COLO829 (cell line): ENCODE measurements around the gene PITX2.
A peak's percentile ranks its signal among the peaks of the same experiment; 100 is the strongest.

Experiments
- DNase-seq: peaks from one replicate; pipeline ENCODE4 v3.0.0; 2012; ENCODE audit warnings: low spot score

The PITX2 gene

DNA sequence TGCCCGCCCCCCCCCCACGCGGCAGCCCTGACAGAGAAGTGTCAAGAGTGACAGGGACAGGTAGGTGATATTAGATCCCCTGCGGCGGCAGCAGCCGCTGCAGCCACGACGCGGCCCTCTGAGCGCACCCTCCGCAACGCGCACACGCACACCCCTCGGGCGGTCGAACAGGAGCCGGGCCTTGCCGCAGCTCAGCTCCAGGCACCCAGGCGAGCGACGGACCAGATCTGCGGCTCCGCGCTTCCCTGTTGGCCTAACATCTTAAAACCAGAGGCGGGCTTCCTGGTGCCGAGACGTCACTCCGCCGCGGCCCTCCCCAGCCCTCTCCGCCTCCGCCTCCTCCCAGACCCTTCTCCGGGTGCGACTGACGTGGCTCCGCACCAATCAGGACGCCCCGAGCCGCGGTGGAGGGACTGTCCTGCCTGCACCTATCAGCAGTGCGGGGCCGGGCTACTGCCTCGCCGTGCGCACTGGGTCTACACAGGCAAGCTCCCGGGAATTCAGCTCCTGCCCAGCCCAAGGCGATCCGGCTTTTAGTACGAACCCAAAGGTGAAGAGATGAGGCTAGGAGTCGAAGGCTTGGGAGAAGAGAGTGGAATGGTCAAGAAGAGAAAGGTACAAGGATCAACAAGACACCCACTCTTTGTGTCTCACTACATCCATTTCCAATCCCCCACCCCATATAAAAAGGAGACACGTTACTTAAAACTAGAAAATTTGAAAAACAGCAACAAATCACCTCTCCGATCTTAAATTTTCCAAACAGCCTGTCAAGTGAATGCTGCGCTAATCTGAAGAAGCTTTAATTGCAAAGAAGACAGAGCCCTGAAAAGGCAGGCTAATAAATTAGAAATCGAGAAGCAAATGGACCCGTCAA lies at the start of gene PITX2:
Gene PITX2 (minus strand): TSS at position 237 of the 877 bp plus-strand sequence. CDS start 617 bp downstream, outside the sequence.
- peak; percentile 96 for DNase-seq

- peak; percentile 56 for DNase-seq
Measured at GRCh38 chr4:110671679-110672078, 48.8 kb upstream of the PITX2 start.

GRCh38 chr4:110669663-110670062 lies 46.8 kb upstream of the PITX2 start:
- no peak for DNase-seq

GRCh38 chr4:110668463-110669235 lies 45.8 kb upstream of the PITX2 start:
- DNase-seq: no peak

DNA sequence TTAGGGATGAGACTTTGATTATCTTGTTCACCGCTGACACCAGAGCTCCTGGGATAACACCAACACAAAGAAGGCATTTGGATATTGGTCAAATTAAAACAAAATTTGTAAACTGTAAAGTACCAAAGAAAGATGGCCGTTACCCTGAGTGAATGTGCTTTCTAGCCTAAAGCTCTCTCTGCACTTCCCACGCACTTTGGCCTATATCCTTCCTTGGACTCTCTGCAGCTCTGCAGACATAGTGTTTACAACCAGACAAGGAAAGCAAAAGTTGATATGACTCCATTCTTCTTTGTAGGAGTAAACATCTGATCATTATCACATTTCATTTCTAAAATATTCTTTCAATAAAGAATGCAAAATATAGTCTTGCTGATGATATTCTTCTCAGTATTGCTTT lies 44.8 kb upstream of the PITX2 start:
- no peak for DNase-seq

DNA sequence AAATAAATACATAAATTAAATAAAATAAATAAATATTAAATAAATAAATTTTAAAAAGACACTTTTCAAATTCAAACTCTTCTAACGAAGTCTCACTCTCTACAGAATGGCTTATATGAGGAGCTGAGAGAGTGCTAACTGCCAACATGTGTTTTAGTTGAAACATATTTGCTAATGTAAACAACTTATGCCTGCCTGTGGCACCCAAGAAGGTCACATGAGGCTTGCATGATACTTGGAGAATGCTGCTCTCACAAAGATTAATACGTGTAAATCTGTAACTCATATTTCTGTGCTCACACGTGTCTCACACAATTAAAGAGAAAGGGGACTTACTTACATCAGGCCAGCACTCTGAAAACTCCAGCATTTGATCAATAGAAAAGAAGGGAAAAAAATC lies 43.2 kb upstream of the PITX2 start:
- no peak for DNase-seq

DNA sequence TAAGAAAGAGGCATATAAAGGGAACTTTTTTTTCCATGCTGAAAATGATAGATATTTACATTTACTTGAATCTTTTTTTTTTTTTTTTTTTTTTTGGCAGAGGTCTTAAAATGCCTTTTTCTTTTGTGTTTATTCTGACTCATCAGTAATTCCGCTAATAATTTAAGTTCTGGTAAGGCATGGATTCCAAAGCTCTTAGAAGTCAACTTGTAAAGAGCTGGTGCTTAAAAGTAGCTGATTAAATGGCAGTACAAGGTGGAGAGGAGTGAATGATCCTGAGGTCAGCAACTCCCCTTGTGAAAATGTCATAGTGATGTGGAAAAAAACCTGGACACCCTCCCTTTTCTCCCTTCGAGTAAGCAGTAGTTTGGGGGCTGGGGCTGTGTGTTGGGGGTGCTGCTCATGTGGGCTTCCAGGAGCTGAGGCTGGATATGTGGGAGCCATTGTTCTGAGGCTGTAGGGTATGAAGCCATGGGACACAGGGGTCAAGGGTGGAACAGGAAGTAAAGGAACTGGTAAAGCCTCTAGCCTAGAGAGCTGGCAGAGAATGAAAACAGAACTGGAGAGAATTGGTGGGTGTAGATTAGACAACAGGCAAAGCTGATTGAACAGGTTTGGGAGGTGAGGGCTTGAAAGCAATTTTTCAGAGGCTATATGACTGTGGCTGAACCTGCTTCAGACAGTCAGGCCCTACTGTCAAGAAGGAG lies 41.0 kb upstream of the PITX2 start:
- peak; percentile 54 for DNase-seq

DNA sequence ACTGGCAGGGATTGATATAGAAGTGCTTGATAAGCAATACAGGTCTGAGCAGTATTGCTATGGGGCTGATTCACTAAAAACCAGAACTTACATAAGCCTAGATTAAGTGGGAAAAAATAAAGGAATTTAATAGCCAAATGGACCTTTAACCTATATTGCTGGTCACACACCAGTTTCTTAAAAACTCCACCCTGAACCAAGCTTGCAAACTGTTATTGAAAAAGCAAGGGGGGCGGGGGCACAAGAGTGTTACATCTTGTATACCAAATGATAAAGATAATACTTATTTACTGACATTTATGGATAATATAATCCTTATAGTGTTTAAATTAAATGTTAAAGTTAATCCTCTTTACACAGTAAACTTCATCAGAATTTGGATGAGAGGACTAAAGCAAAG lies 40.3 kb upstream of the PITX2 start:
- no peak for DNase-seq

GRCh38 chr4:110660755-110661154 lies 37.9 kb upstream of the PITX2 start:
- DNase-seq: no peak

GRCh38 chr4:110654254-110654635 lies 31.4 kb upstream of the PITX2 start:
- DNase-seq: peak; percentile 62

DNA sequence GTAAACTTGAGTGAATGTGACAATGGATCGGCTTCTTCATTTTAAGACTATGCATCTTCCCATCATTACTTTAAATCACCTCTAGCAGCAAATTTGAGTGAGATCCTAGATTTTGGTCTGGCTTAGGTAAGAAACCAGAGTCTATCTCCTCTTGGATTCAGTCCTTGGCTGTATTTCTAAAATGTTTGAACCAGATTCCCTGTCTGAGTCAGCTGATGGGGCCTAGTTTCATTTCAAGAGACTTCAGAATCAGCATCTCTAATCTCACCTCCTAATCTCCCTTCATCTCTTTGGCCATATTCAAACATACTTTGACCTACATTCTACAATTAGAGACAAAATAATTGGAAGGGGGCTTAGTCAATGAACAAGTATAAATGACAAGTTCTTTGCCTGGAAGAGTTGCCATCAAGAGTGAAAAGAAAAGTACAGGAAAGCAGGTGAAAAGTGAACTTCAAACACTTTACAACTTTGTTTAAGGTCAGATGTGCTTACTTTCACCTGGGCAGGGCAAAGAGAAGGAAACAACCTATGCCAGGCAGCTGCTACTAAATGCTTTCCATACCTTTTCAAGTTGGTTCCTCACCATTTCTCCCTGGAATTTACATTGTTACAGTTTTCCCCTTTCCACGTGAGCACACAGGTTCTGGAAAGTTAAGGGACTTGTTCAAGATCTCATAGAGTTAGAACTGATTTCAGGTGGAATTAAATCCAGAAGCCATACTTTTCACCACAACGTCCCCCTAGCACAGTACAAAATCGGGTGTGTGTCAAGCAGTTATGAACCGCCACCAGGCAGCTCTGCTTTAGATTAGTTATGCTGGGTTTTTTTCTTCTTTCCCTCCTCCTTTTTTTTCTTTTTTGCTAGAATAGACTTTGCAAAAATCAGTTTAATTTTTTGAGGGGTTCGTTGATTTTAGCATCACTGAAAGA lies 30.7 kb upstream of the PITX2 start:
- DNase-seq: no peak

DNA sequence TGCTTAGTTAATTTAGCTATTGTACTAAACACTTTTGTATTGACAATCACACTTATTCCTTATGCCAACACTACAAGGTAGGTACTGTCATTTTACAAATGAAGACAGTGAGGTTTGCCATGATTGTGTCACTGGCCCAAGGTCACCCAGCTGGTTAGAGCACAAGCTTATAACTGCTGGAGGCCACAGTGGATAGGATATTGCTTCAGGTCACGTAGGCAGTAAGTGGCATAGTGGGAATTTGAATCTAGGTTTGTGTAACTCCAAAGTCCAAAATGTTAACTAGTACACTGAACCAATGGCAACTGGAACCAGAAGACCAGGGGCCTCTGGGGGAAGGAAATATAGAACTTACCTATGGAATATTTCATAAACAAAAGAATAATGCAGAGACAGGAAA lies 21.1 kb upstream of the PITX2 start:
- no peak for DNase-seq

DNA sequence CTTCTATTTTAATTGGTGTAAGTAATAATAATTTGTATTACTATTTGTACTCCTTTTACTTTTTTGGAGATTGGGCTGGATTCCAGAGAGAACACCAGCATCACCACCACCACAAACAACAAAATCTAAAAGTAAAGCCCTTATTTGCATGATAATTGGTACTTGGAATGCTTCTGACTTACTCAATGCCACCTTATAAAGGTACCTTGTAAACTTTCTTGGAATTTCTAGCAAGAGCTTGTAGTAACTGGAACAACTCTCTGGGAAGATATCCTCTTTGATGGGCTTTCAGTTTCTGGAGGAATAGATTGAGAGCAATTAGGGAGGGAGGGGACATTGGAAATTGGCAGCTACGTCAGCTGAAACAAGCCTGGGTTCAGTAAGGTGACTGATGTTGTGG lies 20.2 kb upstream of the PITX2 start:
- no peak for DNase-seq

- DNase-seq: no peak
Measured at GRCh38 chr4:110641218-110641617, 18.3 kb upstream of the PITX2 start.

GRCh38 chr4:110640576-110640975 lies 17.7 kb upstream of the PITX2 start:
- no peak for DNase-seq

GRCh38 chr4:110639207-110640090 lies 16.6 kb upstream of the PITX2 start:
- no peak for DNase-seq

DNA sequence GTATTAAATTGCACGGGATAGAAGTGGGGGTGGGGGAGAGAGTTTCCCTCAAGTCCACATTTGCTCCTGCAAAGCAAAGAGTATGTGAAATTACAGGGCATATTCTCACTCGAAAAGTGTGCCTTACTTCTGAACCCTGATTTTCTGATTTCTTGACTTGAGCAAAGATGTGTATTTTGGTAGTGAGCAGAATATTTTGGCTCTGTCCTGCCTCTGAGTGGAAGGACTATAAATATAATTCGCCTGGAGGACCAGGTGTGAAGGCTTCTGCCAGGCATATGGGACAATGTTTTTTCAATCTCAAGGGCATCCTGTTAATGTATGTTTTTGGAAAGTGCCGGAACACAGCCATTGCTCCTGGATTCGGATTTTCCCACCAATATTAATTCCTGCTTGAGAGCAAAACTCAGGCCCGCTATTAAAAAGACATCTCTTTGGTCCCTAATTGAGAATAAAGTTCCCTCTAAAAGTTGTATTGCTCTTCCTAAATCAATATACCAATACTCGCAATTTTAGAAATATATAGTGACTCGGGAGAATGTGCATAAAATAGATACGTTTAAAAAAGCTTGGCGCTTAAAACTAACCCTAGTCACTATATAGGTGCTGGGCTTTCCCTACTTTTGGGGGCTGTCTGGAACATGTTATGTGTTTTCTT lies 15.3 kb upstream of the PITX2 start:
- no peak for DNase-seq

DNA sequence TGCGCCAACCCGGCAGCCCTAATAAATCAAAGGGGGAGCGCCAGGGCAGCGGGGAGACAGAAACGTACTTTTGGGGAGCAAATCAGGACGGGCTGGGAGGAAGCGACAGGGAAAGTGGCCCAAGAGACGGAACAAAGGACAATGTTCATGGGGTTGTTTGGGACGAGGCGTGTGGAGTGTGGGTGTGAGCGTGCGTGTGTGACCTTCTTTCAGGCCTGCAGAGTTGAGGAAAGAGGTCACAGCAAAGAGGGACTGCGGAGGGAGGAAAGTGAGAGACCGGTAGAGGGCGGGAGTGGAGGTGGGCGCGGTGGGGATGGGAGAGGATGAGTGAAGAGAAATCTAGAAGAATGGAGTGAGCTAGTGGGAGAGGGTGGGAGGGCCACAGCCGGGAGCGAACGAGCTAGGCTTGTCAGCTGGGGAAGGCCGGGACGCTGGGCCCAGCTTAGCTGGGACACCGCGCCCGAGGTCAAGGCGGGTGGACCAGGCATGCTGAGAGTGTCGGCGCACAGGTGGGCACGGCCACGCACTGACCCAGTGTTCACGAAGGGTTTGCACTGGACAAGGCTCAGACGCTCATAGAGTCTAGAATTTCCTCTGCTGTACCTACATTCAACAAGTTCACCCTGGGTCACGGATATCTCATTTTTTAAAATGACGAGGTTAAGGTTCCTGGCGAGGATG lies 14.7 kb upstream of the PITX2 start:
- DNase-seq: no peak

- peak; percentile 65 for DNase-seq
Measured at GRCh38 chr4:110636680-110637407, 14.0 kb upstream of the PITX2 start.
